Activated CD8-positive, alpha-beta T cell treated with anti-CD3 and anti-CD28 coated beads for 36 hours (primary cell): Measurements from ENCODE around the gene SBF2. TPM values are rescaled to one million over a fixed set of nuclear protein-coding genes. Genes with fewer than 3 reads are reported as not detected.
"Not testable (repeated sequence)": the region's sequence is repeated elsewhere in the genome, so short reads cannot be mapped to it uniquely, and the experiment has no call there.

Source experiments
- ATAC-seq: fragments of 200-7000 bp; cut with Tn5 transposase; one replicate; pipeline ENCODE4 v1.10.0; 2021; ENCODE audit warnings: mild to moderate bottlenecking, moderate library complexity
- CTCF ChIA-PET: fragments of 350-600 bp; sonication (Branson Sonifier 250); formaldehyde crosslinking; loops from one replicate; lab custom pipeline; 2021; ENCODE audit warnings: antibody characterized with exemption; lab: Charles Lee
- POLR2A ChIA-PET: fragments of 350-600 bp; sonication (Branson Sonifier 250); formaldehyde crosslinking; loops from one replicate; lab custom pipeline; 2021; ENCODE audit warnings: antibody characterized with exemption; lab: Charles Lee
- DNase-seq: peaks from one replicate; pipeline ENCODE4 v3.0.0-alpha.2; 2020
- H3K27ac Mint-ChIP-seq: one replicate; pipeline ENCODE4 v1.8.0; 2021; ENCODE audit warnings: mild to moderate bottlenecking, mixed read lengths
- H3K27me3 Mint-ChIP-seq: one replicate; pipeline ENCODE4 v1.8.0; 2021; ENCODE audit warnings: mixed read lengths
- H3K36me3 Mint-ChIP-seq: one replicate; pipeline ENCODE4 v1.8.0; 2021; ENCODE audit warnings: low read depth, mixed read lengths
- H3K4me1 Mint-ChIP-seq: one replicate; pipeline ENCODE4 v1.8.0; 2021; ENCODE audit warnings: low read depth, mixed read lengths
- H3K4me3 Mint-ChIP-seq: one replicate; pipeline ENCODE4 v1.8.0; 2021; ENCODE audit warnings: mild to moderate bottlenecking, moderate library complexity, mixed read lengths
- H3K9me3 Mint-ChIP-seq: one replicate; pipeline ENCODE4 v1.8.0; 2021; ENCODE audit warnings: mixed read lengths
- CTCF ChIP-seq: fragments of 200-600 bp; IDR thresholded peaks from one replicate; pipeline ENCODE4 v1.8.0; 2022; ENCODE audit warnings: antibody characterized with exemption, mild to moderate bottlenecking
- intact Hi-C: fragments of 100-400 bp; cut with micrococcal nuclease; formaldehyde crosslinking; loops from one replicate; pipeline ENCODE4 v1.10.0; 2022
- total RNA-seq, 2 experiments: library from RNA; stranded (reverse); gene quantifications; one replicate each; pipeline ENCODE4 v1.2.3, GENCODE V29; 2021

Gene SBF2
- total RNA-seq, 2 experiments from 2014 or later: 10.0 to 11.0 TPM

GRCh38 chr11:9952511-9953196 lies 341.4 kb downstream of the SBF2 start:
- no peak for TF ChIP-seq CTCF
- no peaks in the 10 kb centered on the region for H3K36me3 Mint-ChIP-seq
- H3K4me1 Mint-ChIP-seq: no peaks in the 10 kb centered on the region
- POLR2A ChIA-PET: no interaction called here
- intact Hi-C loops: no loop called here
- DNase-seq: no peak
- no peak overlapping the region for H3K4me3 Mint-ChIP-seq
- no peak for ATAC-seq
- no peak overlapping the region for H3K27ac Mint-ChIP-seq
- no peaks in the 10 kb centered on the region for H3K9me3 Mint-ChIP-seq
- H3K27me3 Mint-ChIP-seq: no peaks in the 10 kb centered on the region
- CTCF ChIA-PET: interaction anchor here (0.5 to 1.0 kb wide), 2 partner anchors 20 to 27 kb away, joined by 3 read pairs; no protein-coding TSS in a partner anchor

- POLR2A ChIA-PET: no interaction called here
- ATAC-seq: no peak
- H3K4me1 Mint-ChIP-seq: no peaks in the 10 kb centered on the region
These were observed 342.2 kb downstream of the SBF2 start for GRCh38 chr11:9951807-9952206.

GRCh38 chr11:9950462-9950861 lies 343.6 kb downstream of the SBF2 start:
- H3K36me3 Mint-ChIP-seq: peaks cover 8% of the 10 kb centered on the region
- DNase-seq: no peak
- intact Hi-C loops: no loop called here
- POLR2A ChIA-PET: no interaction called here
- no peaks in the 10 kb centered on the region for H3K4me1 Mint-ChIP-seq
- CTCF ChIA-PET: interaction anchor here (0.6 to 1.4 kb wide), 3 partner anchors 9 to 202 kb away, joined by 3 read pairs; no protein-coding TSS in a partner anchor
- H3K27me3 Mint-ChIP-seq: no peaks in the 10 kb centered on the region
- no peak overlapping the region for H3K4me3 Mint-ChIP-seq
- ATAC-seq: no peak
- H3K9me3 Mint-ChIP-seq: peaks cover 6% of the 10 kb centered on the region
- H3K27ac Mint-ChIP-seq: no peak overlapping the region
- TF ChIP-seq CTCF: no peak

More at GRCh38 chr11:9951807-9952206, 342.2 kb downstream of the SBF2 start:
- no peak for DNase-seq
- CTCF ChIA-PET: interaction anchor here (0.5 to 1.0 kb wide), 2 partner anchors 21 to 26 kb away, joined by 3 read pairs; no protein-coding TSS in a partner anchor
- Mint-ChIP-seq H3K36me3 (peaks cover 3% of the 10 kb centered on the region), H3K27ac (no peak overlapping the region), H3K4me3 (no peak overlapping the region), H3K9me3 (no peaks in the 10 kb centered on the region), H3K27me3 (no peaks in the 10 kb centered on the region)
- no peak for TF ChIP-seq CTCF
- intact Hi-C loops: no loop called here

GRCh38 chr11:9947231-9947864 lies 346.7 kb downstream of the SBF2 start:
- no peak overlapping the region for H3K4me3 Mint-ChIP-seq
- ChIA-PET POLR2A (no interaction called here), CTCF (no interaction called here)
- ATAC-seq (no peak), DNase-seq (no peak)
- peaks cover 6% of the 10 kb centered on the region for H3K9me3 Mint-ChIP-seq
- intact Hi-C loops: no loop called here
- H3K4me1 Mint-ChIP-seq: no peaks in the 10 kb centered on the region
- H3K36me3 Mint-ChIP-seq: peaks cover 8% of the 10 kb centered on the region
- no peak for TF ChIP-seq CTCF
- no peaks in the 10 kb centered on the region for H3K27me3 Mint-ChIP-seq
- no peak overlapping the region for H3K27ac Mint-ChIP-seq

GRCh38 chr11:9945680-9946079 lies 348.3 kb downstream of the SBF2 start:
- ATAC-seq, CTCF ChIA-PET, intact Hi-C loops, POLR2A ChIA-PET, H3K27me3 Mint-ChIP-seq, H3K4me1 Mint-ChIP-seq, H3K4me3 Mint-ChIP-seq, H3K27ac Mint-ChIP-seq, H3K36me3 Mint-ChIP-seq, H3K9me3 Mint-ChIP-seq, DNase-seq: not testable (repeated sequence)
